ENCODE results near the gene KCNJ16.

KCNJ16 gene

DNA sequence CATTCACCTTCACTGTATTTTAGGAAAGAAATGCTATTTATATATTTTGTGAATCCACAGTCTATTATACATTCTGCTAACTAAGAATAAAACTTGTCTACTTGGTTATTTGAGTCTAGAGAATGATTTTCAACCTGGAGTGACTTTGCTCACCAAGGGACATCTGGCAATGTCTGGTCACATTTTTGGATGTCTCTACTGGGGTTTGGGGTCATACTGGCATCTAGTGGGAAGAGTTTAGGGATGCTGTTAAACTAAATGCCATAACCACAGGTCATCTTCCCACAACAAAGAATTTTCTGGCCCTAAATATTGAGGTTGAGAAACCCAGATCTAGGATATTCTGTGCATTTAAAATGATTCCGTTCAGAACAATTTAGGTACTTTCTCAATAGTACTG is 26.0 kb downstream of the KCNJ16 start:
- no peak for DNase-seq

DNA sequence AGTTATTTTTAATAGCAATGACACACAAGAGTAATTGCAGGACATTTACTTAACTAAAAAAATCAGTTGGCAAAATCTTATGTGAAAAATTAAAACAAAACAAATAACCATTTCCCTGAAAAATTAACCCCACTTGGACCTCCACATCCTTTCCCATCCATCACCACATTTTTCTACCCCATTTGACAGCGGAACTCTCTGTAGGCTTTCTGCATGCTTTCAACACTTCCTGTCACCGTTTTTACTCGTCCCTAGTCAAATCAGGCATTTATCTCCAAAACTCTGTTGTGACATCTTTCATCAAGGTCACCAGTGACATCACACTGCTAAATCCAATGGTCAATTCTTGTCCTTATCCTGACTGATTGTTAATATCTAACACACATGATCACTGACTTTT is 27.5 kb downstream of the KCNJ16 start:
- no peak for DNase-seq

DNA sequence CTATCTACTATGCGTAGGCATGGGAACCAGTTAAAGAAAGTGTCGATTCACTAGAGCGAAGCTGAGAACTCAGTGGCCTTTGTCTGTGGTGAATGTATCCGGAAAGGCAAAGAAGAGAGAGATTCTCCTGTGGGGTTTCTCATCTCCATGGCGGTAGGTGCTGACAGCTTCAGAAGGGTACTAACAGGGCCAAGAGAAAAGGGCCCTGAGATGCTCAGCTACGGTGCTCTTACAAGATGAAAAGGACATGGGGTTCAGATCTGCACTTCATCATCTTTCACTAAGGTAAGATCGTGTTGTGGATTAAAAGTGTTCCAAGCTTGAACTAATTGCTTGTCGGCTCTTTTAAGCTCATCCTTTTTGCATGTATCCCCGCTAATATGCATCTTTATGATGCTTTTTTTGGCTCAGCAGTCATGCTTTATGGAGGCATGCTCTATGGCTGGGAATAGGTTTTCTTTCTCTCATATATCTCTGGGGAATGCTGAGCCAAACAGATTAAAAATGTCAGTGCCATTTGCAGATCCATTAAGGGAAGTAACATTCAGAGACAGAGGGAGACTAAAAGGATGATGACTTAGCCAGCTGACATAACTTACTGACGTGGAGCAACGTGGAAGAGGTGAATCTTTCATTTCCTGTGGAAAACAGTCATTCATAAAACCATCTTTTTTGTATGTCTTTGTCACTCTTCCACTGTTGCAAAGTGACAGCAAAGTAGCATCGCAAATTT is 29.9 kb downstream of the KCNJ16 start:
- no peak for DNase-seq

DNA sequence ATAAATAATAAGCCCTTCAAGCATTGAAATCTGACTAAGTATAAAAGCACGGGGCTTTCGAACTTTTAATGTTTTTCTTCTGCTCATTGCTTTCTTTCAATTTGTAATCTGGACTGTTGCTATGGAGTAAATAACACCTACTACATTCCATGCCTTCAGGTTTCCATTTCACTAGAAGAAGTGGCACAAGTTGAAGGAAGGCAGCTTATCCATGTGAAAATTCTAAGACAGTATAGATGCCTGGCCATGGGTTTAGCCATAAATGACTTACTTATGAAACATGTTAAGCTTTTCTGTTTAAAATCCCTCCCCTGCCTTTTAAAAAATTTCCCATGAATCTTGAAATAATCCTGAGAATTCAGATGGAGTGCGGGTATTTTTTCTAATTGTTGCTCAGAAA is 30.6 kb downstream of the KCNJ16 start:
- DNase-seq = no peak

- no peak for DNase-seq
These were observed 31.5 kb downstream of the KCNJ16 start for GRCh38 chr17:70106551-70106950.

DNA sequence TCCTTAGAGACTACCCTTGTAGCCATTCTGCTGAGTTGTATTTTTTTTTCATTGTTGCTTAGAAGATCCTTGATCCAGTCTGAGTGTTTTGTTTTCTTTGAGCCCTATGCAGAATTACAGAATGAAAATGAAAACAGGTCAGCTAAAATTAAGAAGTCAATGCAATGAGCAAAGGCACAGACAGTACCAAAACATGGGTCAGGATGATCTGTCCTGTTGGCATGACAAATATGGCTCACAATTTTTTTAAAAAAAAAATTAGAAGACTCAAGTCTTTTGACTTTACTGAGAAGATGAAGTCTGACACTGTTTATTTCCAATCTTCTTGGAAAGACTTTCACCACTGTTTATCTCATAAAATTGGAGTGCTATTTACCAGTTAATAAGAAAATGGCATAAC is 32.4 kb downstream of the KCNJ16 start:
- DNase-seq = no peak

- no peak for DNase-seq
These were observed 33.0 kb downstream of the KCNJ16 start for GRCh38 chr17:70107904-70108565.

DNA sequence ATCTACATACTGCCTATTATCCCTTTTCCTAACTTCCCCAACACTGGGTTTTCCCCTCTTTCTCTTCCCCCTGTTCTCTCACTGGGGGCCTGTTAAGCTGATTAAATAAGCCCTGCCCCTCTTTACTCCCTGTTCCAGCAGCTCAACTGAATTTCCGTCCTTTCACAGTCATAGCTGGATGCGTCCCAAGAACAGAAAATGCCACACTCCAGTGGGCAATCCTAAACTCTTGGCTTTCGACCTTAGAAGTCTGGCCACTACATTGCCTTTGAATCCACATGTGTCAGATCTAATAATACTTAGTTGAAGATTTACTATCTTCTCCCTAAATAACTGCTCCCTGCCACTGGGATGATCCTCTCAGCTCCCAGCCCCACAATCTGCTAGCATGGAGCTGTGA is 34.5 kb downstream of the KCNJ16 start:
- DNase-seq = no peak

DNA sequence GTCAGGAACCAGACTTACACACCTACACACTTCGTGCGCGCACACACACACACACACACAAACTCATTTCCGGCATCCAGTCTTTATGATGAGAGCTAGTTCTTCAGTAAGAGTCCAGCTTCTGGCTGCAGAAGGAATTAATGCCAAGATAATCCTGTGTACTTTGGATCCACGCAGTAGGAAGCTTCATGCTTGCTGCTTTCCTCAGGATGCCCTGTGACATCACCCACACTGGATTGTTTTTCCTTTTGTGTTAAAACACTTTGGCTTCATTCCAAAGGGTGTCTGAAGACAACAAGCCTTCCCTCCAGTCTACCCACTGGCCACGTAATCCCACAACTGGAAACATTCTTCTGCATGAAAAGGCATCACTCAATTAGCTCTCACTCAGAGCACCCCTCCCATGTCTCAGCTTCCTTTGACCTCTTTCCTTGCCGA is 35.4 kb downstream of the KCNJ16 start:
- DNase-seq = no peak

- DNase-seq = no peak
These were observed 36.2 kb downstream of the KCNJ16 start for GRCh38 chr17:70111201-70111600.

DNA sequence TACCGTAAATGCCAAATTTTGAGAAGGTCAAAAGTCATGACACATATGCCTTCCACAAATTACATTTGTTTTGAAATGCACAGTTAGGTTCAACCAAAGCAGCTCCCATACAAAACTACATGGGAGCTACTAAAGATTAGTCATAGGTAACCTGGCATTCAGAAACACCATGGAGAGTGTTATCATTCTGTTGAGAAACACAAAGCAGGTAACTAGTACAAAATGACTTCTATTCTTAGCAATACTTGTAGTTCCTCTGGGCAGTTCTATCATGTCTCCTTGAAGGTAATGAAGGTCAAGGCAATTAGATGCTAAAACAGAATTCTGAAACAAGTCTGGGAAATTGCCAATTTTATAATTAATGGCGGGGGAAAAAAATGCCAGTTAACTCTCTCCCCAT is 39.4 kb downstream of the KCNJ16 start:
- DNase-seq = no peak

DNA sequence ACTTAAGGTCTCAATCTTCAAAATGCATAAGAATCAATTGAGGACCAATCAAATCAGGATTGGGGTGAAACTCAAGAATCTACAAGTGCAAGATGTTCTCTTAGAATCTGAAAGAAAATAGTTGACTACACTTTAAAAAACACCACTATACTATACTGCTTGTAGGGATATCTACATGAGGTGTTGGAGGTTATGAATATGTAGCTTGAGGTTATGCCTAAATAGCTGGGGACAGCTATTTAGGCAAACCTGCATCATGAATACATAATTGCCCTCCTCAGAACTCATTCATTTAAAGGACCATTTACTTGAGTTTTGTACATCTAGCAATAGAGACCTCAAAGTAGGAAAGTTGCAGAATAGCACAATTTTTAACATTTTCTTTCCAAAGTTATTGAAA is 40.1 kb downstream of the KCNJ16 start:
- DNase-seq = no peak

- no peak for DNase-seq
These were observed 41.9 kb downstream of the KCNJ16 start for GRCh38 chr17:70116919-70117318.

DNA sequence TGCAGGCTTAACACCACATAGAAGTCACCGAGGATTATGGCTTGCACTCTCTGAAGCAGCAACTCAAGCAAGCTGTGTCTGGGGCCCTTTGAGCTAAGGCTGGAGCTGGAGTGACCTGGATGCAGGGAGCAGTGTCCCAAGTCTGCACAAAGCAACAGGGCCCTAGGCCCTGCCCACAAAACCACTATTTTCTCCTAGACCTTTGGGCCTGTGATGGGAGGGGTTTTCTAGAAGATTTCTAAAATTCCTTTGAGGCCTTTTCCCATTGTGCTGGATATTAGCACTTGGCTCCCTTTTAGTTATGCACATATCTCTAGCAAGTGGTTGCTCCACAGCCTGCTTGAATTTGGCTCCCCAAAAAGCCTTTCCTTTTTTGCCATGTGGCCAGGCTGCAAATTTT is 44.5 kb downstream of the KCNJ16 start:
- no peak for DNase-seq

DNA sequence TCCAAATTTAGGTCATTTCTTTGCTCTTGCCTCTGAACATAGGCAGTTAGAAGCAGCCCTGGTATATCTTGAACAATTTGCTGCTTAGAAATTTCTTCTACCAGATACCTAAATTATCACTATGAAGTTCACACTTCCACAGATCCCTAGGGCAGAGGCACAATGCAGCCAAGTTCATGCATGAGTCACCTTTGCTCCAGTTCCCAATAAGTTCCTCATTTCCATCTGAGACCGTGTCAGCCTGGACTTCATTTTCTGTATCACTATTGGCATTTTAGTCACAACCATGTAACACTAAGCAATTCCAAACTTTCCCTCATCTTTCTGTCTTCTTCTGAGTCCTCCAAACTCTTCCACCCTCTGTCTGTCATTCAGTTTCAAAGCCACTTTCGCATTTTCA is 45.0 kb downstream of the KCNJ16 start:
- DNase-seq = no peak

- no peak for DNase-seq
These were observed 45.4 kb downstream of the KCNJ16 start for GRCh38 chr17:70120425-70120824.

DNA sequence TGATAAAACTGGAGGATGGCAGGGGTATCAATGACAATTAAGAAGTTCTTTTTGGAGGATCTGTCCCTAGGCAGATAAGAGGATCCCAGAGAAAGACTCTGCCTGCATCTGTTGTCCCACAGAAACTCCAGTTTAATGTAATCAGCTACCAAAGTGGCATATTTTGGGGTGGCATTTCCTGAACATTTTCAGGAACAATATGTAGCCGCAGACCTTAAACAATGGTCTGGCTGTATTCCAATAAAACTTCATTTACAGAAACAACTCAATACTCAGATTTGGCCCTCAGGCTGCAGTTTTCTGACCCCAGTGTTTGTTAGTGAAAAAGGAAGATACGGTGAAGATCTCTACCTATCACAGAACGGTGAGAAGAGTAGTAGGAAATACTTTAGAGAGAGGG is 46.1 kb downstream of the KCNJ16 start:
- no peak for DNase-seq

- DNase-seq = no peak
These were observed 48.2 kb downstream of the KCNJ16 start for GRCh38 chr17:70123193-70123592.

DNA sequence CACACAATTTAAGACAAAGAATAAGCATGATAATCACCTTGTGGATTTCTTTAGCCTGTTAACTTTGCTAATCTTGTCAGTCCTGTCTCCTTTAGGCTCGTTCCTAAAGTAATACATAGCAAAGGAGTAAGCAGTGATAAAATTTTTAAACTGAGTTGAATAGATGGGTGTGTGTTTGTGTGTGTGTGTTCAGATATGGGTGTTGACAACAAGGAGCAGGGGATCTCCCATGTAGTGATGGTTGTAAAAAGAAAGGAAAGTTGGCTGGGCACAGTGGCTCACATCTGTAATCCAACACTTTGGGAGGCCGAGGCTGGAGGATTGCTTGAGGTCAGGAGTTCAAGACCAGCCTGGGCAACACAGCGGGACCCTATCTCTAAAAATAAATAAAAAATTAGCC is 49.7 kb downstream of the KCNJ16 start:
- no peak for DNase-seq

DNA sequence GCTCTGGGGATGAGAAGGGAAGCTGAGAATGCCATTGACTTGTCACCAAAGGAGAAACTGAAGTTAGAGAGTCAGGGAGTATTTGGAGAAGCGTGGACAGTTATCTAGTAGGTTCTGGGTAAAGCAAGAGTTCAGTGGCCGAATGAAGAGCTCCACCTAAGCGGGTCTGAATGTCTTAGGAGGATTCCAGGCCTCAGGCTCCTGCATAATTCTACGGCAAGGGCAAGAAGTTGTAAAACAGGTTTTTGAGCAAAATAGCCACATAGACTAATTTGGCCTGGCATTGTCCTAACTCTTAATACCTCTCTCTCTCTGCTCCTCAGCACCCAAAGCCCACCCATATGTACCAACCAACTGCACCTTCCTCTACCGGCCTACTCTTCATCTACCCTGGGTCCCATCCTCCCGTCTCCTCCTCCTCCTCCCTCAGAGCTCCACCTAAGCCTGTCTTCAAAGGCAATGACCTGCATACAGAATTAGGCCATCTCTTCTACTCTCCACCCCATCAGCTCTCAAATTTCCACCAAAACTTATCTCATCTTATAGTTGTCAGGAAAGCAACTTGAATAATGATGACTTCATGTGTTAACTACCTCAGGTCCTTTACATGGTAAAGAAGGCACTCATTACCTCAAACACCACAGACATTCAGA is 52.3 kb downstream of the KCNJ16 start:
- DNase-seq = no peak

DNA sequence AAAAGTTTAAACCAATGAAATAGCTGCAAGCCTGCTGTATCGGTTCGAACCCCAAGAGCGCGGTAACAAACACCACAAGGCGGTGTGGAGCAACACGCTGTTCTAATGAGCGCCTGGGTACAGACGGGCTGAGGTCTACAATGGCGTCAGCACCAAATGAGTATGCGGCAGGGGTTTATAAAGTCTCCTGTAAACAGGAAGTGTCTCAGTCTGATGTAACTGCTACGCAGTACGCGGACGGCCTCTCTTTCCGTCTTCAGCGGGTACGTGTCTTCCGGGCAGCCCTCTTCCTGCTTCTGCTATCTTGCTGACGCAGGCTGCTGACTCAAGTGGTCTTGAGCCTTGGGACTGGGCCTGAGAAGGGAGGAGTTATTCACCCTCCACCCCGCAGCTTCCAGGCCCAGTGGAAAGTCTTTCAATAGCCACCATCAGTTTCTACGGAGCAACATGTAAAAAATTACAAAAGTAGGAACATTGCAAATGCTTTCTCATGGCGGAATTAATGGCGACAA is 53.8 kb downstream of the KCNJ16 start:
- DNase-seq = no peak

- DNase-seq = no peak
These were observed 55.3 kb downstream of the KCNJ16 start for GRCh38 chr17:70130289-70130688.

DNA sequence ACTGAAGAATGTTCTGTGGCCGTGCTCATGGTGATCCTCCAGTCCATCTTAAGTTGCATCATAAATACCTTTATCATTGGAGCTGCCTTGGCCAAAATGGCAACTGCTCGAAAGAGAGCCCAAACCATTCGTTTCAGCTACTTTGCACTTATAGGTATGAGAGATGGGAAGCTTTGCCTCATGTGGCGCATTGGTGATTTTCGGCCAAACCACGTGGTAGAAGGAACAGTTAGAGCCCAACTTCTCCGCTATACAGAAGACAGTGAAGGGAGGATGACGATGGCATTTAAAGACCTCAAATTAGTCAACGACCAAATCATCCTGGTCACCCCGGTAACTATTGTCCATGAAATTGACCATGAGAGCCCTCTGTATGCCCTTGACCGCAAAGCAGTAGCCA is 57.5 kb downstream of the KCNJ16 start:
- DNase-seq = no peak

- DNase-seq = no peak
These were observed 59.0 kb downstream of the KCNJ16 start for GRCh38 chr17:70134042-70134441.
